HG03520 (cell line): Measurements from ENCODE around the gene SPARCL1.
"Not testable (repeated sequence)": the region's sequence is repeated elsewhere in the genome, so short reads cannot be mapped to it uniquely, and the experiment has no call there.

Source experiments
- ATAC-seq: cut with Tn5 transposase; IDR thresholded peaks from one replicate; pipeline ENCODE4 v1.9.1; 2021; ENCODE audit warnings: mild to moderate bottlenecking, moderate library complexity; ENCODE audit not compliant: unreplicated experiment

Gene SPARCL1

DNA sequence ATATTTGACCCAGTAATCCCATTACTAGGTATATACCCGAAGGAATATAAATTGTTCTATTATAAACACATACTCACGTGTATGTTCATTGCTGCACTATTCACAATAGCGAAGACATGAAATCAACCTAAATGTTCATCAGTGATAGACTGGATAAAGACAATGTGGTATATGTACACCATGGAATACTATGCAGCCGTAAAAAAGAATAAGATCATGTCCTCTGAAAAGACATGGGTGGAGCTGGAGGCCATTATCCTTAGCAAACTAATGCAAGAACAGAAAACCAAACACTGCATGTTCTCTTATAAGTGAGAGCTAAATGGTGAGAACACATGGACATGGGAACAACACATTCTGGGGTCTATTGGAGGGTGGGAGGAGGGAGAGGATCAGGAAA is 70.3 kb downstream of the SPARCL1 start:
- ATAC-seq: no peak

DNA sequence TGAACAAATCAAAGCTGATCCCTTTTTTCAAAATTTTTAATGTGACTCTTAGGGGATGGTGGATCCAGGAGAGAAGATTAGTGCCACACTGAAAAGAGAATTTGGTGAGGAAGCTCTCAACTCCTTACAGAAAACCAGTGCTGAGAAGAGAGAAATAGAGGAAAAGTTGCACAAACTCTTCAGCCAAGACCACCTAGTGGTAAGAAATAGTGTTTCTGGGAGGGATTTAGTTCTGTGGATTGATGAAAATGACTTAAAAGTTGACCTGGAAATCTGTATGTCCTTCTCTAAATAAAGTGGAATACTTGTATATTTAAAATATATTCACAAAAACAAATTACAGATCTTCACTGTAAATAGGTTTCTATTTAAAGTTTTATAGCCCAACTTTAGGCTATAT is 77.6 kb downstream of the SPARCL1 start:
- no peak for ATAC-seq

GRCh38 chr4:87446375-87446774 is 82.8 kb downstream of the SPARCL1 start:
- ATAC-seq: not testable (repeated sequence)

- no peak for ATAC-seq
Measured at GRCh38 chr4:87445964-87446363, 83.2 kb downstream of the SPARCL1 start.

DNA sequence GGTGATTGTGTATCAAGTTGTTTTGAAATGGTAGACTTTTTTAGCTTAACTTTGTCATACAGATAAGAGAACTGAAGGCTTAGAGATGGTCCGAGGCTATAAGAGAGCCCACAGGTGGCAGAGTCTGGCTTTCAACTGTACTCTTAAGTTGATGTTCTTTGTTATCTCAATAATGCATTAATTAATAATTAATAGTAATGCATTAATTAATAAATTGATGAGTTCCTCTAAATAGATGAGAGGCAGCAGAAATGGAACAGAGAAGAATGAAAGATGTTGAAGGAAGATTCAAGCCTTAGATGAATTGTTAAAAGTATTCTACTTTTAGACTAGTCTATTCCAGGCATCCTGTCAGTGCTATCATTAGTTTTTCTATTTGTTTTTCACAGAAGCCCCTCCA is 84.4 kb downstream of the SPARCL1 start:
- ATAC-seq: no peak

DNA sequence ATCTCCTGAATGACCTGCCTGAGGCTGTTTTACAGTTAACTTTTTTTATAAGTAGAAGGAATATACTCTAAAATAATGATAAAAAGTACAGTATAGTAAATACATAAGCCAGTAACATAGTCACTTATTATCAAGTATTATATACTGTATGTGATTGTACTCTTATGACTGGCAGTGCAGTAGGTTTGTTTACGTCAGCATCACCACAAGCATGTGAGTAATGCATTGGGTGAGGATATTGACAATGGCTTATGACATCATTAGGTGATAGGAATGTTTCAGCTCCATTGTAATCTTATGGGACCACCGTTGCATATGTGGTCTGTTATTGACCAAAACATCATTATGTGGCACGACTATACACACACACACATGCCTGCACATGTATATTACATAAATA is 86.3 kb downstream of the SPARCL1 start:
- ATAC-seq: no peak

- ATAC-seq: no peak
Measured at GRCh38 chr4:87433342-87433741, 95.8 kb downstream of the SPARCL1 start.

DNA sequence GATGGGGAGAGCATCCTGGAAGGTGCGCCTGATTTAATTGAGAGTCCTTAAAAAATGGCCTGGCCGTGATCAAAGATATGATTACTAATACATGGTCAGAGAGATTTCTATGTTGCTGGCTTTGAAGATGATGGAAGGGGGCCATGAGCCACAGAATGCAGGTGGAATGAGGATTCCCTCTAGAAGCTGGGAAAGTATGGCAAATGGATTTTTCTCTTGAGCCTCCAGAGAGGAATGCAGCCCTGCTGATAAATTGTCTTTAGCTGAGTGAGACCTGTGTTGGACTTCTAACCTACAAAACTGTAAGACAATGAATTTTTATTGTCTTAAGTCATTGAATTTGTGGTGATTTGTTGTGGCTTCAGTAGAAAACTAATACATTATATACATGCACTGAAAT is 99.1 kb downstream of the SPARCL1 start:
- ATAC-seq: no peak

- no peak for ATAC-seq
Measured at GRCh38 chr4:87428979-87429378, 100.2 kb downstream of the SPARCL1 start.

DNA sequence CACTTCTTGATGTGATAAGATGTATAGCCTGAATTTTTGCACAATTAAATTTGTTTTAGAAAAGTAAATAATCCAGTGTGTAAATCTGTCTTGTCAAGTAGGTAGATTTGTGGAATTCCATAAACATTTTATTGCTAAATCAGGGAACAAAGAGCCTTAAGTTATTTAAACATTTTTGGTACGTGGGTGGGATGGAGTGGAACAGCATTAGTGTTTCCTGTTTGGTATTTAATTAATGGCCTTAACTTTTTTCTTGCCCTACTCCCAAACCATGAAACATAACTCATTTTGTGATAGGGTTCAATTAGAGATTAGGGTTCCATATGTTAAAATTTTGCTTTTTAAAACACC is 101.7 kb downstream of the SPARCL1 start:
- ATAC-seq: no peak

- ATAC-seq: no peak
Measured at GRCh38 chr4:87426865-87427517, 102.2 kb downstream of the SPARCL1 start.

GRCh38 chr4:87425711-87426110 is 103.5 kb downstream of the SPARCL1 start:
- no peak for ATAC-seq

DNA sequence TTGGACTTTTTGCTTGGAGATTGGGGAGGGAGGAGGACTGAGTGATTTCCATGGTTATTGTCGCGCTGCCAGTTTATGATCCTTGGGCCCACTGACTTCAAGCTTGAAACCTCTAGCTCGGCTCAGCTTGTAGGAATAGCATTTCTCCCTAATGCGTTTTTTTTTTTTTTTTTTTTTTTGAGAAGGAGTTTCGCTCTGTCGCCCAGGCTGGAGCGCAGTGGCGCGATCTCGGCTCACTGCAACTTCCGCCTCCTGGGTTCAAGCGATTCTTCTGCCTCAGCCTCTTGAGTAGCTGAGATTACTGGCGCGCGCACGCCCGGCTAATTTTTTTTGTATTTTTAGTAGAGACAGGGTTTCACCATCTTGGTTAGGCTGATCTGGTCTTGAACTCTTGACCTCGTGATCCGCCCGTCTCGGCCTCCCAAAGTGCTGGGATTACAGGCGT is 105.1 kb downstream of the SPARCL1 start:
- not testable (repeated sequence) for ATAC-seq
